Endothelial cell of umbilical vein (primary cell): ENCODE data around the gene ULK1. TPM values are rescaled to one million over a fixed set of nuclear protein-coding genes. Genes with fewer than 3 reads are reported as not detected.

Experiments used
- BruUV-seq: library from RNA; stranded (reverse); fragments of 400-500 nt; replicated peaks from 2 replicates; lab custom pipeline; 2021; lab: Mats Ljungman, UMichigan
- CTCF ChIA-PET: fragments of 300-600, 350-600 bp; sonication (Branson Sonifier 250); formaldehyde crosslinking; loops from one replicate; lab custom pipeline; 2021; ENCODE audit warnings: antibody characterized with exemption, inconsistent platforms; lab: Charles Lee
- POLR2A ChIA-PET: fragments of 300-600, 350-600 bp; sonication (Branson Sonifier 250); formaldehyde crosslinking; loops from one replicate; lab custom pipeline; 2021; ENCODE audit warnings: antibody characterized with exemption, inconsistent platforms; lab: Charles Lee
- DNase-seq: peaks from one replicate; pipeline ENCODE4 v3.0.0-alpha.2; 2011; ENCODE audit warnings: low read depth, low spot score
- FAIRE-seq: peaks from 2 replicates; lab custom pipeline; 2011; peaks lifted over from hg19 to GRCh38; lab: Jason Lieb, UNC
- H2AFZ ChIP-seq: 2 replicates; pipeline ENCODE4 v1.6.0; 2012; ENCODE audit warnings: low read depth, low read length, control low read depth, inconsistent platforms
- H3K27ac ChIP-seq: 2 replicates; pipeline ENCODE4 v1.5.1; 2011; ENCODE audit warnings: low read depth, mild to moderate bottlenecking, control low read depth, low read length, moderate library complexity; ENCODE audit not compliant: insufficient read depth
- H3K27me3 ChIP-seq, 2 experiments: 2 replicates each; pipeline versions ENCODE4 v1.6.0 to v1.6.1; 2011; ENCODE audit warnings: low read length in 2 of 2, mixed read lengths in 1 of 2; ENCODE audit not compliant: control insufficient read depth in 2 of 2, insufficient read depth in 2 of 2
- H3K36me3 ChIP-seq, 2 experiments: 2 replicates in 1 of 2; 3 replicates in 1 of 2; pipeline ENCODE4 v1.5.1; 2011; ENCODE audit warnings: low read length in 2 of 2, mild to moderate bottlenecking in 1 of 2, moderate library complexity in 1 of 2; ENCODE audit not compliant: control insufficient read depth in 2 of 2, insufficient read depth in 2 of 2; ENCODE audit errors: extremely low read depth in 1 of 2
- H3K4me1 ChIP-seq: 3 replicates; pipeline ENCODE4 v1.5.1; 2011; ENCODE audit warnings: mild to moderate bottlenecking, low read length; ENCODE audit not compliant: control insufficient read depth, insufficient read depth; ENCODE audit errors: extremely low read depth
- H3K4me2 ChIP-seq: 2 replicates; pipeline ENCODE4 v1.6.1; 2011; ENCODE audit warnings: low read length, control low read depth, mixed read lengths; ENCODE audit not compliant: insufficient read depth
- H3K4me3 ChIP-seq, 3 experiments: fragments of 200-600 bp in 1 of 3; sonication (generic), shearing (Covaris generic) in 1 of 3; replicated peaks in 1 of 3; 2 replicates each; pipeline ENCODE4 v1.5.1; 2011 to 2016; ENCODE audit warnings: control low read depth in 3 of 3, low read length in 3 of 3, mild to moderate bottlenecking in 2 of 3, inconsistent platforms in 1 of 3, low read depth in 1 of 3, moderate library complexity in 1 of 3; ENCODE audit not compliant: insufficient read depth in 1 of 3
- H3K79me2 ChIP-seq: 2 replicates; pipeline ENCODE4 v1.6.0; 2012; ENCODE audit warnings: low read length, inconsistent platforms; ENCODE audit not compliant: control insufficient read depth, insufficient read depth
- H3K9ac ChIP-seq: replicated peaks from 2 replicates; pipeline ENCODE3; 2011; ENCODE audit warnings: low read length, control low read depth; ENCODE audit not compliant: insufficient read depth; ENCODE audit errors: extremely low read depth
- H3K9me1 ChIP-seq: replicated peaks from 3 replicates; pipeline ENCODE4 v1.6.0; 2011; ENCODE audit warnings: mild to moderate bottlenecking, low read length; ENCODE audit not compliant: control insufficient read depth, insufficient read depth; ENCODE audit errors: extremely low read depth
- H3K9me3 ChIP-seq: replicated peaks from 2 replicates; pipeline ENCODE4 v1.5.1; 2012; ENCODE audit warnings: low read length, inconsistent platforms; ENCODE audit not compliant: control insufficient read depth, insufficient read depth
- H4K20me1 ChIP-seq: replicated peaks from 2 replicates; pipeline ENCODE3; 2011; ENCODE audit warnings: mild to moderate bottlenecking, low read length; ENCODE audit not compliant: control insufficient read depth, insufficient read depth; ENCODE audit errors: extremely low read depth
- CTCF ChIP-seq, 2 donors: IDR thresholded peaks; 1 replicate in 1 of 2; 2 replicates in 1 of 2; pipeline ENCODE4 v1.5.1; 2011; ENCODE audit warnings: low read length in 2 of 2, mild to moderate bottlenecking in 2 of 2, moderate library complexity in 2 of 2, control low read depth in 1 of 2, inconsistent platforms in 1 of 2, low read depth in 1 of 2; ENCODE audit not compliant: insufficient read depth in 1 of 2; ENCODE audit errors: extremely low read depth in 1 of 2
- EZH2 ChIP-seq: IDR thresholded peaks from 2 replicates; pipeline ENCODE4 v1.6.1; 2012; ENCODE audit warnings: borderline replicate concordance, low read depth, mild to moderate bottlenecking, moderate library complexity, low read length, inconsistent platforms; ENCODE audit not compliant: severe bottlenecking
- FOS ChIP-seq: IDR thresholded peaks from 2 replicates; pipeline ENCODE4 v1.6.1; 2011; ENCODE audit warnings: mild to moderate bottlenecking, low read length, moderate library complexity, borderline replicate concordance; ENCODE audit not compliant: insufficient read depth
- GATA2 ChIP-seq: IDR thresholded peaks from 2 replicates; pipeline ENCODE4 v1.7.0; 2011; ENCODE audit warnings: low read depth, mild to moderate bottlenecking, moderate library complexity, mixed read lengths, low read length; ENCODE audit not compliant: insufficient read length, insufficient read depth
- JUN ChIP-seq: IDR thresholded peaks from 2 replicates; pipeline ENCODE4 v1.6.1; 2011; ENCODE audit warnings: borderline replicate concordance, low read depth; ENCODE audit not compliant: insufficient read length, insufficient read depth
- MAX ChIP-seq: IDR thresholded peaks from 2 replicates; pipeline ENCODE4 v1.6.1; 2011; ENCODE audit not compliant: insufficient read depth, insufficient read length
- MYC ChIP-seq: IDR thresholded peaks from one replicate; pipeline ENCODE4 v1.6.1; 2011; ENCODE audit warnings: mild to moderate bottlenecking, low read depth, low read length
- POLR2A ChIP-seq: IDR thresholded peaks from 2 replicates; pipeline ENCODE4 v1.6.1; 2012; ENCODE audit warnings: low read depth, mild to moderate bottlenecking, control low read depth, low read length
- POLR2AphosphoS5 ChIP-seq: IDR thresholded peaks from 2 replicates; pipeline ENCODE4 v1.6.1; 2012; ENCODE audit warnings: low read depth, mild to moderate bottlenecking, control low read depth, low read length, moderate library complexity; ENCODE audit not compliant: insufficient read depth
- dilution Hi-C: fragments of 300-500 bp; cut with MboI; formaldehyde crosslinking; loops from one replicate; pipeline ENCODE4 v1.15.0; 2019; ENCODE audit warnings: low sequenced_read_pairs; ENCODE audit not compliant: extremely low pct_ligation_motif_present
- intact Hi-C: fragments of 100-400 bp; cut with micrococcal nuclease; formaldehyde crosslinking; loops from one replicate; pipeline ENCODE4 v1.10.0; 2022
- polyA plus RNA-seq, 4 experiments: library from polyadenylated mRNA; depleted of rRNA in 3 of 4; stranded (reverse) in 3 of 4; unstranded in 1 of 4; fragments of >200 nt; gene quantifications; 2 replicates each; pipeline versions ENCODE4 v1.2.1 to v1.2.3, GENCODE V29; 2011 to 2012; ENCODE audit warnings: missing spikeins in 1 of 4
- total RNA-seq: library from RNA; stranded (reverse); gene quantifications from 2 replicates; pipeline ENCODE4 v1.2.3, GENCODE V29; 2021

ULK1 gene
- total and polyA plus RNA-seq, 2 donors (not counting 3 experiments of a cell fraction or from before 2014, with no cell fraction given) = 14.4 to 38.2 TPM

- peak; percentile 8 for DNase-seq
- peak overlapping the region; percentile 37 to 56 (median 52) for H3K4me3 ChIP-seq
- H3K9me3 ChIP-seq = no peaks in the 10 kb centered on the region
- BruUV-seq = TSS peak; percentile 17
- no peak for FAIRE-seq
- no peaks in the 10 kb centered on the region for H3K27me3 ChIP-seq
- POLR2A ChIA-PET = no interaction called here
- peak overlapping the region; percentile 57 for H3K27ac ChIP-seq
- no peaks in the 10 kb centered on the region for H4K20me1 ChIP-seq
- no peaks in the 10 kb centered on the region for H3K9me1 ChIP-seq
- peak overlapping the region; percentile 58 for H3K9ac ChIP-seq
- no peak overlapping the region for H2AFZ ChIP-seq
- H3K4me1 ChIP-seq = peaks cover 9% of the 10 kb centered on the region
- dilution Hi-C loops (no loop called here), intact Hi-C loops (loop anchor here (2.0 to 5.0 kb wide), 2 partner anchors 64 to 1023 kb away; partner anchors contain the start of gene RAN)
- peaks cover 4% of the 10 kb centered on the region for H3K79me2 ChIP-seq
- CTCF ChIA-PET = no interaction called here
- peak overlapping the region; percentile 70 for H3K4me2 ChIP-seq
- peaks cover 0 to 3% of the 10 kb centered on the region in 2 experiments for H3K36me3 ChIP-seq
- TF ChIP-seq MAX (no peak), POLR2AphosphoS5 (no peak)
These were observed 688 bp downstream of the ULK1 start for GRCh38 chr12:131894981-131895639.

- no peak for TF ChIP-seq JUN
- no peak for TF ChIP-seq CTCF (IDR thresholded peaks at IDR 0.05; ENCODE audit: extremely low read depth in 1 of 2, insufficient read depth in 1 of 2, low read depth in 1 of 2, low read length in 2 of 2)
- no peak for TF ChIP-seq POLR2AphosphoS5
- no peak for TF ChIP-seq MYC
- no peak for TF ChIP-seq POLR2A
- no peak for TF ChIP-seq FOS
- no peak for TF ChIP-seq EZH2
- TF ChIP-seq GATA2 = no peak
- TF ChIP-seq MAX = no peak
- H3K36me3 ChIP-seq = peaks cover 0 to 5% of the 10 kb centered on the region in 2 experiments
- peak overlapping the region; percentile 9 to 56 (median 52) for H3K4me3 ChIP-seq
- H3K79me2 ChIP-seq = peaks cover 4% of the 10 kb centered on the region
- FAIRE-seq (no peak), DNase-seq (peak; percentile 24)
- H4K20me1 ChIP-seq = no peaks in the 10 kb centered on the region
- ChIA-PET POLR2A (no interaction called here), CTCF (no interaction called here)
- peaks cover 9% of the 10 kb centered on the region for H3K4me1 ChIP-seq
- H3K9me3 ChIP-seq = no peaks in the 10 kb centered on the region
- H3K27me3 ChIP-seq = no peaks in the 10 kb centered on the region
- H3K4me2 ChIP-seq = peak overlapping the region; percentile 70
- H3K9me1 ChIP-seq = no peaks in the 10 kb centered on the region
- no peak overlapping the region for H2AFZ ChIP-seq
- BruUV-seq = no TSS peak
- H3K9ac ChIP-seq = peak overlapping the region; percentile 58
- dilution Hi-C loops = no loop called here
- intact Hi-C loops = loop anchor here (1.0 to 5.0 kb wide), 5 partner anchors 17 to 1023 kb away; partner anchors contain the start of genes EP400, PUS1 and RAN
- peak overlapping the region; percentile 57 for H3K27ac ChIP-seq
These were observed 1.2 kb downstream of the ULK1 start for GRCh38 chr12:131895640-131896079.
